GM03348 (cell line): Measurements from ENCODE around the gene DDX42.

Source experiments
- DNase-seq: peaks from one replicate; pipeline ENCODE4 v3.0.0; 2012; ENCODE audit warnings: low spot score

The DDX42 gene

GRCh38 chr17:63823659-63824331, 49.8 kb downstream of the DDX42 start:
- no peak for DNase-seq

GRCh38 chr17:63824362-63824761, 50.4 kb downstream of the DDX42 start:
- DNase-seq, result no peak

GRCh38 chr17:63826468-63827001, 52.6 kb downstream of the DDX42 start:
- DNase-seq, result peak; percentile 41

GRCh38 chr17:63827002-63827800, 53.2 kb downstream of the DDX42 start, which contains the start of the genes FTSJ3 and PSMC5:
FTSJ3 (minus strand) TSS chr17:63827663; CDS start chr17:63826902, 761 bp downstream.
PSMC5 (plus strand) TSS chr17:63827431; CDS start chr17:63827491, 60 bp downstream.
- DNase-seq, result peak; percentile 94

- no peak for DNase-seq
Observed at GRCh38 chr17:63827801-63828221, 53.8 kb downstream of the DDX42 start.

GRCh38 chr17:63828936-63829335, 55.0 kb downstream of the DDX42 start:
- DNase-seq, result no peak

- no peak for DNase-seq
Observed at GRCh38 chr17:63830278-63830677, 56.3 kb downstream of the DDX42 start.

- no peak for DNase-seq
Observed at GRCh38 chr17:63830904-63831491, 57.0 kb downstream of the DDX42 start.

GRCh38 chr17:63831505-63831904, 57.5 kb downstream of the DDX42 start:
- no peak for DNase-seq

- DNase-seq, result no peak
Observed at GRCh38 chr17:63832014-63832413, 58.0 kb downstream of the DDX42 start.

GRCh38 chr17:63832455-63832854, 58.5 kb downstream of the DDX42 start:
- DNase-seq, result no peak

GRCh38 chr17:63833026-63833740, 59.2 kb downstream of the DDX42 start:
- DNase-seq, result no peak

- DNase-seq, result no peak
Observed at GRCh38 chr17:63833741-63834373, 59.9 kb downstream of the DDX42 start.

- DNase-seq, result peak; percentile 81
Observed at GRCh38 chr17:63834431-63835166, 60.6 kb downstream of the DDX42 start.

GRCh38 chr17:63835167-63835720, 61.3 kb downstream of the DDX42 start:
- DNase-seq, result no peak

GRCh38 chr17:63836811-63837210, 62.8 kb downstream of the DDX42 start:
- no peak for DNase-seq

GRCh38 chr17:63837480-63837879, 63.5 kb downstream of the DDX42 start:
- DNase-seq, result no peak

- no peak for DNase-seq
Observed at GRCh38 chr17:63837962-63838600, 64.1 kb downstream of the DDX42 start.

GRCh38 chr17:63838631-63839171, 64.7 kb downstream of the DDX42 start:
- DNase-seq, result peak; percentile 82
